Astrocyte of the hippocampus (primary cell): ENCODE data around the gene SYT7.
A peak's percentile ranks its signal among the peaks of the same experiment; 100 is the strongest.

Experiments used
- DNase-seq: peaks from one replicate; pipeline ENCODE4 v3.0.0; 2011; ENCODE audit warnings: low read depth, low spot score

SYT7 gene

DNA sequence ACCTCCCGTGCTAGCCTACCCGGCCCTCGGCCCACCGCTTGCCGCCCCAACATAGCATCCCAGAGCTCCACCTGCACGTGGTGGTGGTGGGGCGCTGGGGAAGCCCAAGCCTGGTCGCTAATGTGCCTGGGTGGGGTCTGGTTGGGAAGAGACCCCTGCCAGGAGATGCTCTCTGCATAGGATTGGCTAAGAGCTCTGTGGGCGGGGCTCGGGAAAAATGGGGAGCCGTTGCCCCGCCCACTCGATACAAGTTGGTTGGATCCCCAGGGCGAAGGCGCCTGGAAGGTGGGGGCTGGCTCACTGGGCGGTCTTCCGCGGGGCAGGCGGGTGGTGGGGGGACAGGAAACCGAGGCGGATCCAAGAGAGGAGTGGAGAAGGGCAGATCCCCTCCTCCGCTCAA, 64.7 kb downstream of the SYT7 start:
- DNase-seq: no peak

DNA sequence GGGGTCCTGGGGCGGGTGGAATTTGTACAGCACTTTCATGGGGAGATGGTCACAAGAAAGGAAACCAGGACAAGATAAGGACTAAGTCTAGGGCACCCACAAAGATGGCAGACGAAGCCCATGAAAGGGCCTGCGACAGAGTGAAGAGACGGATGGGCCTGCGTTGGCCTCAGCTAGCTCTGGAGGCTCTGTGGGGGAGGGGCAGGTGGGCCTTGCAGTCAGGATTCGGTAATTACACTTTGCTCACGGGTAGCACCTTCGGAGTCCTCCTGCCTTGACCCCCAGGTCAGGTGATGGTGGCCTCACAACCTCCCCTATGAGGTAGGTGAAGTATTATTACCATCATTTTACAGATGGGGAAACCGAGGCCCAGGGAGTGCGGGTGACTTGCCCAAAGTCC, 65.2 kb downstream of the SYT7 start:
- DNase-seq: no peak

DNA sequence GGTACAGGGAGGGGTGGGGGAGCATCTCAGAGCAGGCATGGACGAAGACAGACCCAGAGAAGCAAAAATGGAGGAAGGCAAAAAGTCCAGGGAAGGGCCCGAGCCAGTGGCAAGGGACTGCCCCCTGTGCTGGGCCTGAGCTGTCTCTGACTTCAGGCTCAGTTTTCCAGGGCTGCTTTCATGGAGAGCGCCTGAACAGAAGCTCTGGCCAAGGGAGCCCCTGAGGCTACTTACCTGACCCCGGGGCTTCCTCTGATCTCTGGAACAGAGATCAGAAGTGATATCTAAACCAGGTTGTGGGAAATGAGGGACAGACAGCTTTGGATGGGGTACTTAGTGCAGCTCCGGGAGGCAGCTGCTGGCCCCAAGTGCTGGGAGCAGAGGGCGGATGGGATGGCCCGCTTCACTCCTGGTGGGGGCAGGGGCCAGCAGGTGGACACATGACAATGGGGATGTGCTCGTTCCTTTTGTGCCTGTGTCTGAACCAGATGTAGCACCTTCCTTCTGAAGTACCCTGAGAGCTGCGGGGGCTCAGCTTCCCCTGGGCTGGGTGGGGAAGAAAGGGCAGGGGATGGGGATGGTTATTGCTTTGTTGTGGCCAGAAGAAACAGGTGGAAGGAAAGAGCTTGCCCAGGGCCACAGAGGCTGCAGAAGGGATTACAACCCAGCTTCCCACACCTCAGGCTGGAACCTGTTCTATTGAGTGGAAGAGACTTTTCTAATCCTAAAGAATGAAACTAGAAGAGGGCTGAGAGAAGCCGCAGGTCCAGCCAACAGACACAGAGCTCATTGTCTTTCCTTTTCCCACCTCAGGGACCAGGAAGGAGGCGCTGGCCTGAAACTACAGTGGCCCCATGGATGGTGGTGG, 66.6 kb downstream of the SYT7 start:
- DNase-seq: no peak

DNA sequence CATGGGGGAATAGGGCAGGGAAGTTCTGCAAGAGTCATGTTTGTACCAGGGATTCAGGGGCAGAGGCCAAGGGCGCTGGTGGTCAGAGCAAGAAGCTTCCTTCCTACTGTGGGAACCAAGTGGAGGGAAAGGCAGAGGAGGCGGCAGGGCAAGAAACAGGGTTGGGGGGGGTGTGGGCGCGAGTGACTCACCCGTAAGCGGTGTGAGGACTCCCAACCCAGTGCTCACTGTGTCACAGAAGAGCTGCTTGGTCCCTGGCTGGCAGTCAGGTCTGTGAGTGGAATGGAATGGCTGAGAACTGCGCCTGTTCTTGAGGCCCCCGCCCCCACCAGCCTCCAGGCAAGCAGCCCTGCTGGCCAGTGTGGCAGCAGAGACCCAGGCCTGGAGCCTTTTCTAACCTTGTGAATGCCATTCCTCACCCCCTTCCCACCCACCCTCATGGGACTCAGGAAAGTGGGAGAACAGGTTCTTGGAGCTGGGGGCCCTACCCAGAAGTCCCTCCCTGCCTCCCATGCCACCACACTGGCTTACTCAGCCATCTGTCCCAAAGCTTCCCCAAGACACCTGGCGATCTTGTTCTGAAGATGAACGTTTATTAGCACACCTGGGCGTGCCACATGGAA, 67.6 kb downstream of the SYT7 start:
- no peak for DNase-seq

DNA sequence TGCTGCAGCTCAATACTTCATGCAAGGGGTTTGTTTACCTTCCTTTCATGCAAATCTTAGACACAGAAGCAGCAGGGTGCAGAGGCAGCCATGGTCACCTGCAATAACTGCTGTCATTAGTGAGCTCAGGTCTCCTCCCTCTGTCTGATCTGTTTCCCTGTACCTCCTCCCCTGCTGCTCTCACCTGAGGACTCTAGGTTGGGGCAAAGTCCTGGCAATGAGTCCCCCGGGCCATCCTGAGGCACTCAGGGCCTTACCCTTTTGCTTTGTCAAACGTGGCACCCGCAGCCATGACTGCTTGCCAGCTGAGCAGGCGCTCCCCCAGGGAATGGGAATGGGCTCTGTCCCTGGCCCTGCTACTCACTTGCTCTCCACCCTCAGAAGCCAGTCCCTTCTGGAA, 68.4 kb downstream of the SYT7 start:
- DNase-seq: no peak

DNA sequence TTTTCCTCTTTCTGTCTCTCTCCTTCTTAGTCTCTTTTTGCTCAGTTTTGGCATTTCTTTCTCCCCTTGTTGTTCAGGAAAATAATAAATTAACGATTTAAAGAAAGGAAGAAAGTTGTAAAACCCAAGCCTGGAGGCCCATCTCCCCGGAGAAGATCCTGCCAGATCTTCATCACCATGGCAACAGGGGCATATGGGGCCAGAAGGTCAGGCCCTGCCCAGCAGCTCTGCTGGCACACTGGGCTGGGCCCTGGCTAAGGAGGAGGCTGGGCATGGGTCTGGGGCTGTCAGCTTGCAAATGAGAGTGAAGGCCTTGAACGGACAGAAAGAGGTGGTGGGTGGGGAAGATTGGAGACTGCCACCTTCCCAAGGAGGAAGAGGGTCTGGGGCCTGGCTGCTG, 69.5 kb downstream of the SYT7 start:
- no peak for DNase-seq

DNA sequence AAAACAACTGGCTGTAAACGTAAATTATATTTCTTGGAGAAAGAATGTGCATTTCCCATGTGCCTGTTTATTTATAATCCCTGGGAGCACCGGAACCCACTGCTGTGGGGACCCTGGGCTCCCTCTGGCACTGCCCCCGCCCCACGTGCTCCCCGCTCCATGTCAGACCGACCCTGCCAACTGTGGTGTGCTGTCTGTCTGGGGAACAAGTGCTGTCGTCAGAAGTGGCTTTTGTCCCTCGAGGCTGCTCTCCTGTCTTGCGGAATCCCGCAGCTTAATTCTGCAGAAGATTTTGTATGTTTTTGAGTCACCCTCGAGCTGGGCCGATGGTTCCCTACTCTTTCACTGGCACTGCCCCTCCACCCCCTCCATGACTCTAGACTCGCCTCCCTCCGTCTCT, 69.9 kb downstream of the SYT7 start:
- no peak for DNase-seq

DNA sequence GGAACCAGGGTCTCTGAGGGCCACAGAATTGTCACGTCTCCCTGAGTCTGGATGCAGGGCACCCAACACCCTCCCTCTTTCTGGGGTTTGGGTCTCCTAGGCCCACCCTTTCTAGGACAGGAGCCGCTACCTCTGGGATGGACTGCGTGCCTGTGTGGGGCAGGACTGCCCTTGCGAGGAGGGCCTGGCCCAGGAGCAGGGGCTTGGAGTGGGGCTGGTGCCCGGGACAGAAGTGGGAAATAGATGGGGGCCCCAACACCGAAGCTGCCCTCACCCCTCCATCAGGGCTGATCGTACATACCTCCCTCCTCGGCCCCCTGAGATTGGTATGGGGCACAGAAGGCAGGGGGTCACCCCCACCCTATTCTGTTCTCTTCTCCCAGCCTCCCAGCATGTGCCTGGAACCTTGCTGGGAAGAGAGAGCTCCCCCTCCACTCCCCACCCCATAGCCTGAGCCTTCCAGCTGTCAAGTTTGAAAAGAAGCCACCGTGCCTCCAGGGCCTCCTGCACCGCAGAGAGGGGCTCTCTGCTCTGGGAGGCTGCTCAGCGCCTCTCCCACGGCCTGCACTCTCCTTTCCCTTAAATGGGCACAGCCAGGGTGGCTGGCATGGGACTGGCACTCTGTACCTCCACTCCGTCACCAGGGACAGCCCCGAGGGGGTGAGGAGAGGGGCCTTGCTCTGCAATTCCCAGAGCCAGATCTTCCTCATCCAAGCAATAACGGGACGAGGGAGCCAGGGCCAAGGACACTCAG, 70.5 kb downstream of the SYT7 start:
- DNase-seq: no peak

DNA sequence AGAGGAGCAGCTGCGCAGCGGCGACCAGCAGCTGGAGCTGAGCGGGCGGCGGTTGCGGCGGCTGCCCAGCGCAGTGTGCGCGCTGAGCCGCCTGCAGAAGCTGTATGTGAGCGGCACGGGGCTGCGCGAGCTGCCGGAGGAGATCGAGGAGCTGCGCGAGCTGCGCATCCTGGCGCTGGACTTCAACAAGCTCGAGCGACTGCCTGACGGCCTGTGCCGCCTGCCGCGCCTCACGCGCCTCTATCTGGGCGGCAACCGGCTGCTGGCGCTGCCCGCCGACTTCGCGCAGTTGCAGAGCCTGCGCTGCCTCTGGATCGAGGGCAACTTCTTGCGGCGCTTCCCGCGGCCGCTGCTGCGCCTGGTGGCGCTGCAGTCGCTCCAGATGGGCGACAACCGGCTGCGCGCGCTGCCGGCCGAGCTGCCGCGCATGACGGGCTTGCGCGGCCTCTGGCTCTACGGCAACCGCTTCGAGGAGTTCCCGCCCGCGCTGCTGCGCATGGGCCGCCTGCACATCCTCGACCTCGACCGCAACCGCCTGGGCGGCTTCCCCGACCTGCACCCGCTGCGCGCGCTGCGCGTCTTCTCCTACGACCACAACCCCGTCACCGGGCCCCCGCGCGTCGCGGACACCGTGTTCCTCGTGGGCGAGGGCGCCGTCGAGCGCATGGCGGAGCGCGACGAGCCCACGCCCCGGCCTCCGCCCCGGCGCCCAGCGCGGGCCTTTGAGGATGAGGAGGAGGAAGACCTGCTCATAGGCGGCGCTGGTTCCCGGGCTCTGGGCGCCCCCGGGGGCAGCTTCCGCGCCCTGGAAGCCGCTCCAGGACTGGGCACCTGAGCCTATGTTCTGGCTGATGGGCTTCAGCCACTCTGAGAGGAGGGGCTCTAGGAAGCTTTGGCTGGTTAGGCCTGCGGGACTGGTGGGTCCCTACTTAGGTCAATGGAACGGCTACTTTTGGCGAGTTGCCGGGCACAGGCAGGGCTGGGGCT, 71.5 kb downstream of the SYT7 start:
- DNase-seq: peak; percentile 91

DNA sequence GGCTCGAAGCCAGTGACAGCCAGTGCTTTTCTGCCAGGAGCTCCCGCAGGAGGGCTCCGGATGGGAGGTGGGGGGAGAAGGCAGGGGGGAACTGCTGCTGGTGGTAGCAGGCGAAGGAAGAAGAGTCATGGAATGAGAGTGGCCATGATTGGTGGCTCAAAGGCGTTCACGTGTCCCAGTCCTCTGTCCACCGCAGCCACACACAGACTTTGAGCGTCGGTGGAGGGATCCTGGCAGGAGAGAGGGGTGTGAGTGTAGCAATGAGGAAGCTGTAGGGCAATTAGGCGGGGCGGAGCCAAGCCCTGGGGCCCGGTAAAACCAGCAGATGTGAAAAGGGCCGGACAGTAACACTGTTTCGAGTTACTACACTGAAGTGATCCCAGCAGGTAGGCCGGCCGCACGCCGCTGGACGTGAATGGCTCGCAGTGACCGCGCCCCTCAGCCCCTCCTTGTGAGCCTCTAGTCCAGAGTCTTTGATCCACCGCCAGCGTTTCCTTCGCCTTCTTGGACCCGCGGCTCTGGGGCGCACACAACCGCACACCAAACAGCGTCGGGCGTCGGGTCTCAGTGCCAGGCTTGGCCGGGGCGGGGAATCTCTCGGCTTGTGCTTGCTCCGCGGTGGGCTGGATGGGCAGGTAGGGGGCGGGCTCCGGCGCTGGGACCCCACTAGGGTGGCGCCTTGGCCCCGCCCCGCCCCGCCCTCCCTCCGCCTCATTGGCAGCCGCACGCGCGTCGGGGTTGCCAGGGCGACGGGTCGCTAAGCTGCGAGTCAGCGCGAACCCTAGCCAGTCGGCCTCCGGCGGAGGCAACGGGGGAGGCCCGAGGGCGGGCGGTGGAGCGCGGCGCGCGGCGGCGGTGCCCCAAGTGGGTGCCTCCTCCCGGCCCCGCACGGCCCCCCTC, 72.7 kb downstream of the SYT7 start, which contains the start of gene LRRC10B:
Gene LRRC10B (plus strand): TSS at position 788 of the 900 bp plus-strand sequence. CDS start 250 bp downstream, outside the sequence.
- DNase-seq: peak; percentile 51

DNA sequence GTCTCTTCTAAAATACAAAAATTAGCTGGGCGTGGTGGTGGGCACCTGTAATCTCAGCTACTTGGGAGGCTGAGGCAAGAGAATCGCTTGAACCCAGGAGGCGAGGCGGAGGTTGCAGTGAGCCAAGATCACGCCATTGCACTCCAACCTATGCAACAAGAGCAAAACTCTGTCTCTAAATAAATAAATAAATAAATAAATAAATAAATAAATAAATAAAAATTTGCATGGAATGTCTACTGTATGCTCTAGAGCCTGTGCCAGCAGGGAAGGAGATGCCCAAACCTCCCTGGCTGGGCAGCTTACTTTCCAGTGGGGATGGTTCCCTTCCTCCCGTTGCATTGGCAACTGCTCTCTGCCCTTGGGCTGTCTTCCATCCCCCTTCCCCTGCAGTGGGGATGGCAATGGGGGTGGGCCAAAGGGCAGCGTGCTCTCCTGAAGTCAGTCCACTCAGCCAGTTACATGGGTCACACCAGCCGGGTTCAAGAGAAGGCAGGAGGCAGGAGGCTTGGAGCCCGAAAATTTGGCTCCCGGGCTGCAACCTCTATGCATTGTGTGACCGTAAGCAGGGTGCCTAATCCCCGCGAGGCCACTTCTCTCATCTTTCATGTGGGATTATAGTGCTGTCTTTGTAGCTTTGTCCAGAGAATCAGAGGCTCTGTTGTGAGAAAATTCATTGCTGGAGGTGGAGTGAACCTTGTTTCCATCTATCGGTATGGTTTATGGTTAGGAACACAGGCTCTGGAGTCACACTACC, 73.7 kb downstream of the SYT7 start:
- DNase-seq: no peak

DNA sequence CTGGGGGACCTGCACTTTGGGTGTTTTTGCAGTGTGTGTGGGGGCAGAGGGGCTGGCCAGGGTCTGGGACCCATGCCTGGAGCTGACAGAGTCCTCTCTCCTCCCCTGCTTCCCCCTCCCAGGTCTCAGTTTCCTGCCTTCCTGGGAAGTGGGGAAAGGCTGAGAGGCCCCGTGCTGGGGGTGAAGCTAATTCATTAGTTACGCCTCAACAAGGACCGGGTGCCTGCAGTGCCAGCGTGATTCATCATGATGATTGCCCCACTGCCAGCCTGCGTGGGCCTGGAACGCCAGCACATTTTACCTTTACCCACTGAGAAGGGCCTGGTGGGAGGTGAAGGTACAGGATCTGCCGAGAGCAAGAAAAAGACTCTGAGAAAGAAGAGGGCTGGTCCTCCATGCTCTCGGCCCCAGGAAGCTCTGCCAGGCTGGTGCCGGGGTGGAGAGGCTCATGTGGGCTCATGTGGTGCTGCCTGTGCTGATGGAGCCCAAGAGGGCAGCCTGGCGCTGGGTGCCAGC, 75.2 kb downstream of the SYT7 start:
- DNase-seq: peak; percentile 50

DNA sequence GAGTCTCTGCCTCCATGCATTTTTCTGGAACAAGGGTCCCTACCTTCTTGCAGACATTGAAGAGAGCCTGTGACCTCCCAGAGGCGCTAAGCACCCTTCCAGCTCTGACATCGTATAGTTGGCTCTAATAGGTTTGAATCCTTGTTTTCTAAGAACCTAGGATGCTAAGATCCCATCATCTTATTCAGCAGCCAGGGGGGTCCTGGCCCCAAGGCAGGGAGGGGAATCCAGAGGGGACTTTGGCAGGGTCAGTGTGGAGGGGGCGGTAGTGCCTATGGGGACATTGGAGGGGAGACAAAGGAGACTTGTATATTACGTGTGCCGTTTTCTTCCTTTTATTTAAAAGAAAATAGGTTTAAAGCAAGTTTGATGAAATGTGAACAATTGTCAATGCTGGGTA, 75.8 kb downstream of the SYT7 start:
- DNase-seq: no peak

DNA sequence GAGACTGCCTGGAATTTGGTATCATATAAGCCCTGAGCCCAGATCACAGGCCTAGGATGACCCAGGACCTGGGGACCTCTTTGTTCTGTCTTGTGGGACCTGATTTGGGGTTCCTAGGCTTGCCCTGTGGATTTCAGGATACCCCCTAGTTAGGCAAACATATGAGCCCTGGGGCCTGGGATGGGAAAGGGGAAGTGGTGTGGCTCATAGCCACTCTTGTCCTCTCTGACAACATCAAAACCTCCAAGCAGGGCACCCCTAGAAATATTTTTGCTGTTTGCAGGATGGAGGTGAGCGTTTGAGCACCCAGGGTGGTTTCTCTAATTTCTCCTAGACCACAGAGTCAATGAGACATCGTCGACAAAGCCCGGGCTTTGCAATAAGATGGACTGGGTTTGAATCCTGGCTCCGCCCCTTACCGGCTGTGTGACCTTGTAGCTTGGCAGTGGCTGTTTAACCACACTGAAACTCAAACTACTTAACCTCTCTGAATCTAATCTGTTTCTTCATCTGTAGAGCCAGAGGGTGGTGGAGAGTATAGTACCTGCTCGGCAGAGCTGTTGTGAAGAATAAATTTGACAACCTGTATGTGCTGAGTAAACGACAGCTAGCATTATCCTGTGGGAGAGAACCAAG, 77.6 kb downstream of the SYT7 start:
- no peak for DNase-seq

DNA sequence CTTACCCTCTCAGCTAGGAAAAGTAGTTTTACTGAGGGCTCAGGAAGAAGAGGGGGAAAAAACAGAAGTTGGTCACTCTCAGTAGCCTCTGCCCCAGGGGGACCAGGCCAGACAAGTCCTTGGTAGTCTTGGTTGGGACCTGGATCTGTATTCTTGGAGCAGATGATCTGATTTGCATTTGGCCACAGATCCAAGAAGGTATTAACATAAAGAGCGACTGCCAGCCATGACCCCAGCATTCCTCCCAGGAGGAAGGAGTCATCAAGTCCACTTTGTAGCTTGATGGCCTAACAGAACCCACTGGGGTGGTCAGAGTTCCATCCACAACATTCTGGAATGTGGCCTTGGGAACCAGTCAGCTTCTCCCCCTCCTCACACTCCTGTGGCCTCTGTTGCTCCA, 78.4 kb downstream of the SYT7 start:
- no peak for DNase-seq

DNA sequence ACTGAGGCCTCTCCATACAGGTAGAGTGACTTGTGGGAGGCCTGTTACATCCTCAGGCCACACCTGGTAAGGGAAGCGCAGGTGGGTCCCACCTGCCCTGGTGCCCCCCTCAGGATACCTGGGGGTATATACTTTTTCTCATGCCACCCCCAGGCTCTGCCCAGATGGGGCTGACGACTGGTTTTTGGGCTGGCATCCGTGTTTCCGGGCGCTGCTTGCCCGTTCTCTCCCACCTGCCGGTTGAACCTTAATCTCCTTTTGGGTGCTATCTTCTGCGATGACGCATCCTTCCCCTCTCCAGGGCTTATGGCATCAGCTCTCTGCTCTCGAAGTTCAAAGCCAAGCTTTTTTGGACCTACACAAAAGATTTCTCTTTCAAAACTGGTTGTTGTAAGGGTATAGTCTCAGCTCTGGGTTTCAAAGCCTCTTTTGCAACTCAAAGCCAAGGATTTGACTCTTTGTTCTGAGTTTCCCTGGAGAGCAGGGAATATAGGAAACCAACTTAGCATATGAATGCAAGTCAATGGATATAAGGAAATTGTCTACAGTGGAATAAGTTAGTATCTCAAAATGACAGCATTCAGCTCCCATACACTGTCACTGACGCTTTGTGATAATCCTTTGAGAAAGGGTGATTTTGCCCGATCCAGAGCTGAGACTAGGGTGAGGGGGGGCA, 80.9 kb downstream of the SYT7 start:
- no peak for DNase-seq

DNA sequence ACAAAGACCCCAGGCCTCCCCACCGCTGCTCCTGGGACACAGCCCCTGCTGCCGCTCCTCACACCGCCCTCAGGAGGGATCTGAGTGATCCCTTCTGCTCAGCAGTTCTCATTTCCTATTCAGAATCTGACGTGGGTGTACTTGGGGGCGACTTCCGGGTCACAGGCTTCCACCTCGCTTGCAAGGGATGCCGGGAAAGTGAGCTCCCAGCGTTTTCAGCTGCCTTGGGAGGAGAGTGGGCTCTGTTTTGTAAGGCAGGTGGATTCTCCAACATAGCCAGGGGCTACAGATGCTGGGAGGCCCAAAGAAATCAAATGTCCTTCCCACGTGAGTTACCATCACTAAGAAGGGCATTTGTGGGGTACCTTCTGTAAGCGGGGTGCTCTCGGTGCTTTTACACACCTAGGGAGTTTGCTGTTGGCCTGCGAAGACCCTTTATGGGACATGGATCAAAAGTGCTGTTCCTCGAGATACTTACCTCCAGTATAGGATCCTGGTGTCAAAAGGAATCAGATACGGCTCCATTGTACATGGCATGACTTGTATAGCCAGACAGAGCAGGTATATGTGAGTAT, 82.0 kb downstream of the SYT7 start:
- DNase-seq: no peak

DNA sequence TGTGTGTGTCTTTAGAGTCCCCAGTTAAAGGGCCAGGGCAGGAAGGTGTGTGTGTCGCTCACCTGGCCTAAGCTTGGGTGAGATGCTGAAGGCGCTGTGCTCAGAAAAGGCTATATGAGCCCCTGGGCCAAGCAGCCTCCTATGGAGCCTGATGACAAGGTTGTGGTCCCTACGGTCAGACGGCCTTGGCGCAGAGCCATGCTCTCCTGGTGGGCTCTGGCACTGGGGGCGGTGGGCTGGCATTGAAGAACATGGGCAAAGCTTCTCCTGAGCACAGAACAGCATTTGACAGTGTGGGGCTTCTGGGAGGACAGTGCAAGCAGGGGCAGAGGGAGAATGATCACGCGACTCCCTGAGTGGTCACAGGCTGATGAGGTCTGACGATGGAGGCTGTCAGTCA, 83.0 kb downstream of the SYT7 start:
- DNase-seq: no peak
